MM.1S (cell line): ENCODE results near the gene MARCHF9.
A peak's percentile ranks its signal among the peaks of the same experiment; 100 is the strongest.

Source experiments
- DNase-seq: peaks from one replicate; pipeline ENCODE4 v3.0.0-alpha.2; 2015
- H2AFZ ChIP-seq: fragments of 300-600 bp; sonication (generic); 2 replicates; pipeline ENCODE4 v1.6.0; 2016; ENCODE audit warnings: antibody characterized with exemption, low read length
- H3F3A ChIP-seq: fragments of 300-600 bp; sonication (generic); 2 replicates; pipeline ENCODE4 v1.6.1; 2016; ENCODE audit warnings: mild to moderate bottlenecking, antibody characterized with exemption, low read length, moderate library complexity, mixed read lengths; ENCODE audit not compliant: insufficient read depth
- H3K27ac ChIP-seq: fragments of 300-600 bp; sonication (generic); 2 replicates; pipeline ENCODE4 v1.5.1; 2016; ENCODE audit warnings: mild to moderate bottlenecking, low read length
- H3K27me3 ChIP-seq: fragments of 300-600 bp; sonication (generic); replicated peaks from 2 replicates; pipeline ENCODE4 v1.6.0; 2016; ENCODE audit warnings: low read length; ENCODE audit not compliant: insufficient read depth
- H3K36me3 ChIP-seq: fragments of 300-600 bp; sonication (generic); replicated peaks from 2 replicates; pipeline ENCODE4 v1.6.1; 2016; ENCODE audit warnings: mild to moderate bottlenecking, low read length, mixed read lengths; ENCODE audit not compliant: insufficient read depth
- H3K4me1 ChIP-seq: fragments of 300-600 bp; sonication (generic); 2 replicates; pipeline ENCODE4 v1.6.1; 2016; ENCODE audit warnings: low read length, mixed read lengths
- H3K4me2 ChIP-seq: fragments of 300-600 bp; sonication (generic); 2 replicates; pipeline ENCODE4 v1.6.0; 2016; ENCODE audit warnings: low read depth, low read length
- H3K4me3 ChIP-seq: fragments of 300-600 bp; sonication (generic); 2 replicates; pipeline ENCODE4 v1.5.1; 2016; ENCODE audit warnings: low read length, mixed read lengths
- H3K79me2 ChIP-seq: fragments of 300-600 bp; sonication (generic); 2 replicates; pipeline ENCODE4 v1.6.1; 2016; ENCODE audit warnings: mixed run types, low read length, mixed read lengths
- H3K9ac ChIP-seq: fragments of 300-600 bp; sonication (generic); 2 replicates; pipeline ENCODE4 v1.6.1; 2016; ENCODE audit warnings: low read length, mixed read lengths
- H3K9me2 ChIP-seq: fragments of 300-600 bp; sonication (generic); replicated peaks from 2 replicates; pipeline ENCODE4 v1.6.1; 2016; ENCODE audit warnings: mild to moderate bottlenecking, low read length, mixed read lengths; ENCODE audit not compliant: insufficient read depth
- H3K9me3 ChIP-seq: fragments of 300-600 bp; sonication (generic); replicated peaks from 2 replicates; pipeline ENCODE4 v1.6.1; 2016; ENCODE audit warnings: mild to moderate bottlenecking, low read length, mixed read lengths; ENCODE audit not compliant: insufficient read depth
- H4K20me1 ChIP-seq: fragments of 300-600 bp; sonication (generic); 2 replicates; pipeline ENCODE4 v1.6.1; 2016; ENCODE audit warnings: mild to moderate bottlenecking, low read length, moderate library complexity, mixed read lengths; ENCODE audit not compliant: insufficient read depth
- EZH2 ChIP-seq: fragments of 300-600 bp; sonication (generic); optimal IDR thresholded peaks from 2 replicates; pipeline ENCODE3; 2017; ENCODE audit warnings: low read depth, mild to moderate bottlenecking, antibody characterized with exemption, low read length, mixed read lengths
- EZH2phosphoT487 ChIP-seq: fragments of 300-600 bp; sonication (generic); IDR thresholded peaks from 2 replicates; pipeline ENCODE4 v1.6.1; 2018; ENCODE audit warnings: antibody characterized with exemption, low read length
- TF ChIP-seq, protein P1 (sequence below): fragments of 300-600 bp; sonication (generic); IDR thresholded peaks from 2 replicates; pipeline ENCODE4 v1.5.1; 2016; ENCODE audit warnings: antibody characterized with exemption, low read length, mixed read lengths

The MARCHF9 gene

DNA sequence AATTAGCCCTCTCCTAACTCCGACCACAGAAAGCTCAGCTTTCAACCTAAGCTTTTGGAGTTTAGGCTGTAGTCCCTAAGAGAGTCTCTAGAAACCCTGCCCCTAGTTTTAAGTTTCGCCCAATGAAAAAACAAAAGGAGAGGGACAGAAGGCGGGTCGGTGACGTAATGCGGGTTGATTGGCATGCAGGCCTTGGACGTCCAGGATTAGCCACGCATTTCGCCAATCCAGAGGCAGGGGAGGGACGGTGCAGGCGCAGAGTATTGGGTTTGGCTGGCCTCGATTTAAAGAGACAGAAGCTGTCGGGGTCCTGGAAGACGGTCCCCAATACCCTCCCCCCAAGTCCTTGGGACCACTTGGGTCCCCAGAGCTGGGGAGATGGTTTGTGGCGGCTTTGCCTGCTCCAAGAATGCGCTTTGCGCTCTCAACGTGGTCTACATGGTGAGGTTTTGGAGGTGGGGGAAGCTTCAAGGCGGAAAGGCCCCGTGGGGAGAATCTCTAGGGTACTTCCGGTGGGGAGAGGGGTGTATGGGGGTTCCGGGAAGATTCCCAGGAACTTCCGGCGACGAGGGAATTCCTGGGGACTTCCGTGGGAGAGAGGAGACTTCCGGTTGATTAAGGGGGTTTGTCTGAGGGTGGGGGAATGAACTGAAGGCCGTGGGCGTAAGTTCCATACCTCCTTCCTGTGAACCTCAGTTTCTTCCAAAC lies 10.0 kb upstream of the MARCHF9 start, which contains the start of gene TSPAN31:
Gene TSPAN31 (plus strand): TSS at position 263 of the 708 bp plus-strand sequence. CDS start 116 bp downstream, at position 379.
- Histone ChIP-seq H3K9me2 (no peaks in the 10 kb centered on the region), H3K79me2 (peaks cover 43% of the 10 kb centered on the region), H3K4me2 (peak within 1 kb of the TSS; percentile 89), H2AFZ (peak within 1 kb of the TSS; percentile 56), H3K9ac (peak within 1 kb of the TSS; percentile 87), H4K20me1 (no peaks in the 10 kb centered on the region), H3K4me1 (peaks cover 28% of the 10 kb centered on the region), H3K36me3 (0 out of 2 replicates have a peak, but pooled peaks cover 7% of the 10 kb centered on the region), H3K9me3 (no peaks in the 10 kb centered on the region), H3K4me3 (peak within 1 kb of the TSS; percentile 82), H3K27ac (peak within 1 kb of the TSS; percentile 75), H3K27me3 (no peaks in the 10 kb centered on the region), H3F3A (peaks cover 42% of the 10 kb centered on the region)
- TF ChIP-seq, protein P1, sequence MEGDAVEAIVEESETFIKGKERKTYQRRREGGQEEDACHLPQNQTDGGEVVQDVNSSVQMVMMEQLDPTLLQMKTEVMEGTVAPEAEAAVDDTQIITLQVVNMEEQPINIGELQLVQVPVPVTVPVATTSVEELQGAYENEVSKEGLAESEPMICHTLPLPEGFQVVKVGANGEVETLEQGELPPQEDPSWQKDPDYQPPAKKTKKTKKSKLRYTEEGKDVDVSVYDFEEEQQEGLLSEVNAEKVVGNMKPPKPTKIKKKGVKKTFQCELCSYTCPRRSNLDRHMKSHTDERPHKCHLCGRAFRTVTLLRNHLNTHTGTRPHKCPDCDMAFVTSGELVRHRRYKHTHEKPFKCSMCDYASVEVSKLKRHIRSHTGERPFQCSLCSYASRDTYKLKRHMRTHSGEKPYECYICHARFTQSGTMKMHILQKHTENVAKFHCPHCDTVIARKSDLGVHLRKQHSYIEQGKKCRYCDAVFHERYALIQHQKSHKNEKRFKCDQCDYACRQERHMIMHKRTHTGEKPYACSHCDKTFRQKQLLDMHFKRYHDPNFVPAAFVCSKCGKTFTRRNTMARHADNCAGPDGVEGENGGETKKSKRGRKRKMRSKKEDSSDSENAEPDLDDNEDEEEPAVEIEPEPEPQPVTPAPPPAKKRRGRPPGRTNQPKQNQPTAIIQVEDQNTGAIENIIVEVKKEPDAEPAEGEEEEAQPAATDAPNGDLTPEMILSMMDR: no peak
- DNase-seq: peak; percentile 98

DNA sequence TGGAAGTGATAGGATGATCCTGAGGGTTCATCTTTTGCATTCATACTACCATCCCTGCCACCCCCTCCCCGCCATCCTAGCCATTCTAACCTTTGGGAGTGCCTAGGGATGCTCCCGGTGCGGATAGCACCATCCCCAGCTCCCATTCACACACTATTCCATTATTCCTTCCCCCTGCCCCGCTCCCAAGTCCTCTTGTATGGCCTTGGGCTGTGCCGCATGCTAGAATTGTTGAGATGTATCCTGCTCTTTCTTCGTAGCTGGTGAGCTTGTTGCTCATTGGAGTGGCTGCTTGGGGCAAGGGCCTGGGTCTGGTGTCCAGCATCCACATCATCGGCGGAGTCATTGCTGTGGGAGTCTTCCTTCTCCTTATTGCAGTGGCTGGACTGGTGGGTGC lies 9.4 kb upstream of the MARCHF9 start:
- no peak for DNase-seq
- H3K27ac ChIP-seq: peak overlapping the region; percentile 75; the same call in 1 of the 2 replicates
- peaks cover 42% of the 10 kb centered on the region for H3F3A ChIP-seq
- peak overlapping the region; percentile 87 for H3K9ac ChIP-seq
- H3K27me3 ChIP-seq: no peaks in the 10 kb centered on the region
- H3K79me2 ChIP-seq: peaks cover 42% of the 10 kb centered on the region
- no peaks in the 10 kb centered on the region for H4K20me1 ChIP-seq
- peak overlapping the region; percentile 82 for H3K4me3 ChIP-seq
- peak overlapping the region; percentile 89 for H3K4me2 ChIP-seq
- H2AFZ ChIP-seq: no peak overlapping the region
- no peaks in the 10 kb centered on the region for H3K9me2 ChIP-seq
- H3K9me3 ChIP-seq: no peaks in the 10 kb centered on the region
- peaks cover 26% of the 10 kb centered on the region for H3K4me1 ChIP-seq
- TF ChIP-seq EZH2 (no peak), EZH2phosphoT487 (no peak)
- TF ChIP-seq, protein P1: no peak
- H3K36me3 ChIP-seq: peaks cover 7% of the 10 kb centered on the region; the same call in 1 of the 2 replicates

DNA sequence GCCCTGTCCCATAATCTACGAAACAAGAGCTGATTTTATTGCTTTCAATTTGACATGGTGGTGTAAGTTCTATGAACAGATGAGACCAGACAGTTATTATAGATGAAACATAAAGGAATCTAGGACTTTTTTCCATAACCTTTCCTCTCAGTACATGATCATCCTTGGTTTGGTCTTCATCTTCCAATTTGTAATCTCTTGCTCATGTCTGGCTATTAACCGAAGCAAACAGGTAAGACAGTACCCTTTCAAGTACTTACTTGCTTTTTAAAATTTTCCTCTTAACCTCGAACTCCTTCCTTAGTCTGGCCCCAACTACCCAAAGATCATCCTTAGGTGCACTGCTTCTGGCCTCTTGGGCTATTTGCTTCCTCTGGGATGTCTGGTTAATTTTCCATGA lies 8.9 kb upstream of the MARCHF9 start:
- Histone ChIP-seq H4K20me1 (no peaks in the 10 kb centered on the region), H3K4me2 (peak overlapping the region; percentile 89; the same call in 1 of the 2 replicates)

More for the DNA sequence above, 8.9 kb upstream of the MARCHF9 start:
- Histone ChIP-seq H3F3A (peaks cover 41% of the 10 kb centered on the region), H3K9me3 (no peaks in the 10 kb centered on the region), H3K27me3 (no peaks in the 10 kb centered on the region), H3K9ac (no peak overlapping the region; the same call in 1 of the 2 replicates), H2AFZ (no peak overlapping the region), H3K9me2 (no peaks in the 10 kb centered on the region), H3K4me3 (peak overlapping the region; percentile 82), H3K27ac (no peak overlapping the region), H3K79me2 (peaks cover 42% of the 10 kb centered on the region), H3K36me3 (peaks cover 7% of the 10 kb centered on the region; the same call in 1 of the 2 replicates), H3K4me1 (peaks cover 26% of the 10 kb centered on the region)
- DNase-seq: no peak
- TF ChIP-seq EZH2: no peak
- no peak for TF ChIP-seq EZH2phosphoT487
- TF ChIP-seq, protein P1: no peak
